ENCODE measurements around the gene SMIM21. TPM values are rescaled to one million over a fixed set of nuclear protein-coding genes. Genes with fewer than 3 reads are reported as not detected.

The SMIM21 gene
- total RNA-seq, 2 experiments from 2014 or later = not detected

GRCh38 chr18:75405351-75405750, 22.2 kb downstream of the SMIM21 start:
- POLR2A ChIA-PET = interaction anchor here (0.6 kb wide), 1 partner anchor 76 kb away, joined by 4 read pairs; no protein-coding TSS in a partner anchor
- no peaks in the 10 kb centered on the region for H3K9me3 ChIP-seq (ENCODE audit: control insufficient read depth in 1 of 2, insufficient read depth in 1 of 2, low read length in 2 of 2)
- no peak overlapping the region for H3K27ac Mint-ChIP-seq
- intact Hi-C loops (cut with DNase I, micrococcal nuclease) = no loop called here
- no peaks in the 10 kb centered on the region for H3K9me3 Mint-ChIP-seq
- H3K4me1 Mint-ChIP-seq (ENCODE audit: low read depth) = peaks cover 4% of the 10 kb centered on the region
- peaks cover 14% of the 10 kb centered on the region for H3K27me3 Mint-ChIP-seq
- CTCF ChIA-PET = no interaction called here
- no peak for TF ChIP-seq CTCF (IDR thresholded peaks at IDR 0.05)
- H3K4me3 ChIP-seq (ENCODE audit: low read length) = no peak overlapping the region
- ATAC-seq (ENCODE audit: poor library complexity) (no peak), DNase-seq (no peak)
- no peaks in the 10 kb centered on the region for H3K36me3 Mint-ChIP-seq (ENCODE audit: low read depth)
- H3K4me3 Mint-ChIP-seq = no peak overlapping the region
- H3K27me3 ChIP-seq (ENCODE audit: control insufficient read depth in 1 of 2, insufficient read depth in 2 of 2, low read length in 2 of 2) = peaks cover 0 to 12% of the 10 kb centered on the region in 2 experiments
- H3K4me1 ChIP-seq (ENCODE audit: insufficient read depth, low read length) = no peaks in the 10 kb centered on the region
- H3K27ac ChIP-seq (ENCODE audit: low read depth in 1 of 2, low read length in 2 of 2) = no peak overlapping the region
- H3K36me3 ChIP-seq (ENCODE audit: insufficient read depth, low read length) = no peaks in the 10 kb centered on the region

- H3K36me3 Mint-ChIP-seq (ENCODE audit: low read depth) = no peaks in the 10 kb centered on the region
- no peaks in the 10 kb centered on the region for H3K36me3 ChIP-seq (ENCODE audit: insufficient read depth, low read length)
- CTCF ChIA-PET = no interaction called here
- H3K27me3 ChIP-seq (ENCODE audit: control insufficient read depth in 1 of 2, insufficient read depth in 2 of 2, low read length in 2 of 2) = peaks cover 0 to 12% of the 10 kb centered on the region in 2 experiments
- DNase-seq = no peak
- H3K27ac Mint-ChIP-seq = no peak overlapping the region
- H3K4me3 Mint-ChIP-seq = no peak overlapping the region
- no peak for TF ChIP-seq CTCF (IDR thresholded peaks at IDR 0.05)
- no peak overlapping the region for H3K27ac ChIP-seq (ENCODE audit: low read depth in 1 of 2, low read length in 2 of 2)
- intact Hi-C loops (cut with DNase I, micrococcal nuclease) = no loop called here
- no peaks in the 10 kb centered on the region for H3K9me3 ChIP-seq (ENCODE audit: control insufficient read depth in 1 of 2, insufficient read depth in 1 of 2, low read length in 2 of 2)
- POLR2A ChIA-PET = no interaction called here
- H3K27me3 Mint-ChIP-seq = peaks cover 31% of the 10 kb centered on the region
- no peaks in the 10 kb centered on the region for H3K4me1 ChIP-seq (ENCODE audit: insufficient read depth, low read length)
- no peak overlapping the region for H3K4me3 ChIP-seq (ENCODE audit: low read length)
- H3K9me3 Mint-ChIP-seq = no peaks in the 10 kb centered on the region
- ATAC-seq (ENCODE audit: poor library complexity) = no peak
- H3K4me1 Mint-ChIP-seq (ENCODE audit: low read depth) = no peaks in the 10 kb centered on the region
These were observed 27.1 kb downstream of the SMIM21 start for GRCh38 chr18:75400366-75400765.

- H3K27me3 ChIP-seq (ENCODE audit: control insufficient read depth in 1 of 2, insufficient read depth in 2 of 2, low read length in 2 of 2) = peaks cover 0 to 3% of the 10 kb centered on the region in 2 experiments
- ATAC-seq (ENCODE audit: poor library complexity) (no peak), DNase-seq (no peak)
- no peak overlapping the region for H3K27ac Mint-ChIP-seq
- H3K9me3 Mint-ChIP-seq = no peaks in the 10 kb centered on the region
- no peaks in the 10 kb centered on the region for H3K4me1 ChIP-seq (ENCODE audit: insufficient read depth, low read length)
- no peak overlapping the region for H3K4me3 Mint-ChIP-seq
- CTCF ChIA-PET = no interaction called here
- no peak overlapping the region for H3K27ac ChIP-seq (ENCODE audit: low read depth in 1 of 2, low read length in 2 of 2)
- POLR2A ChIA-PET = no interaction called here
- peaks cover 0 to 5% of the 10 kb centered on the region in 2 experiments for H3K9me3 ChIP-seq (ENCODE audit: control insufficient read depth in 1 of 2, insufficient read depth in 1 of 2, low read length in 2 of 2)
- H3K36me3 Mint-ChIP-seq (ENCODE audit: low read depth) = no peaks in the 10 kb centered on the region
- peaks cover 44% of the 10 kb centered on the region for H3K27me3 Mint-ChIP-seq
- H3K4me3 ChIP-seq (ENCODE audit: low read length) = no peak overlapping the region
- H3K4me1 Mint-ChIP-seq (ENCODE audit: low read depth) = no peaks in the 10 kb centered on the region
- intact Hi-C loops (cut with DNase I, micrococcal nuclease) = no loop called here
- H3K36me3 ChIP-seq (ENCODE audit: insufficient read depth, low read length) = no peaks in the 10 kb centered on the region
- no peak for TF ChIP-seq CTCF (IDR thresholded peaks at IDR 0.05)
These were observed 32.4 kb downstream of the SMIM21 start for GRCh38 chr18:75395137-75395536.

All from CD4-positive, alpha-beta T cell (primary cell).